K562 (cell line): ENCODE data around the gene BHLHE40. TPM values are rescaled to one million over a fixed set of nuclear protein-coding genes. Genes with fewer than 3 reads are reported as not detected.

Experiments
- ATF3 ChIP-seq, 2 experiments: fragments of 450-650 bp in 1 of 2; sonication (generic) in 1 of 2; formaldehyde crosslinking in 1 of 2; IDR thresholded peaks in 1 of 2; conservative IDR thresholded peaks in 1 of 2; 2 replicates each; pipeline versions ENCODE4 v1.6.1 to v1.8.1; 2016 to 2023; ENCODE audit warnings: mild to moderate bottlenecking in 2 of 2, moderate library complexity in 2 of 2, inconsistent platforms in 1 of 2, missing genetic modification reagents in 1 of 2
- BACH1 ChIP-seq: fragments of 200-800 bp; sonication (Bioruptor generic); IDR thresholded peaks from 2 replicates; pipeline ENCODE4 v1.6.1; 2016; ENCODE audit warnings: missing genetic modification characterization, missing compliant biosample characterization
- CBX3 ChIP-seq, 2 experiments: IDR thresholded peaks; 1 replicate in 1 of 2; 2 replicates in 1 of 2; pipeline ENCODE4 v1.6.1; 2012; ENCODE audit warnings: inconsistent platforms in 2 of 2, low read length in 2 of 2, borderline replicate concordance in 1 of 2, control low read depth in 1 of 2
- CBX5 ChIP-seq: IDR thresholded peaks from 2 replicates; pipeline ENCODE4 v1.6.1; 2014; ENCODE audit warnings: low read depth, borderline replicate concordance
- FOXP1 ChIP-seq: sonication (generic); formaldehyde crosslinking; IDR thresholded peaks from 2 replicates; pipeline ENCODE4 v1.8.0; 2022; ENCODE audit warnings: mild to moderate bottlenecking, missing genetic modification reagents
- GATAD2A ChIP-seq: fragments of 450-650 bp; IDR thresholded peaks from 2 replicates; pipeline ENCODE4 v1.6.1; 2017
- ID3 ChIP-seq, 2 experiments: fragments of 250-450 bp in 1 of 2; fragments of 450-650 bp in 1 of 2; sonication (Bioruptor Pico) in 1 of 2; IDR thresholded peaks; 2 replicates each; pipeline versions ENCODE4 v1.6.1 to v1.8.0; 2016 to 2021; ENCODE audit warnings: mild to moderate bottlenecking in 2 of 2, moderate library complexity in 2 of 2, missing compliant biosample characterization in 1 of 2, missing genetic modification characterization in 1 of 2
- KAT8 ChIP-seq: fragments of 450-650 bp; IDR thresholded peaks from 2 replicates; pipeline ENCODE4 v1.6.1; 2016; ENCODE audit warnings: low read depth, mild to moderate bottlenecking
- KDM1A ChIP-seq, 2 experiments: fragments of 450-650 bp; IDR thresholded peaks; 2 replicates each; pipeline ENCODE4 v1.6.1; 2016; ENCODE audit warnings: mild to moderate bottlenecking in 2 of 2
- MCM7 ChIP-seq, 2 experiments: fragments of 450-650 bp; IDR thresholded peaks; 2 replicates each; pipeline ENCODE4 v1.6.1; 2016 to 2018
- NBN ChIP-seq: fragments of 450-650 bp; IDR thresholded peaks from 2 replicates; pipeline ENCODE4 v1.6.1; 2016; ENCODE audit warnings: low read depth, mild to moderate bottlenecking
- NFE2L1 ChIP-seq: fragments of 450-650 bp; IDR thresholded peaks from 2 replicates; pipeline ENCODE4 v1.6.1; 2016; ENCODE audit warnings: missing genetic modification characterization, low read depth, mild to moderate bottlenecking, missing compliant biosample characterization, moderate library complexity, borderline replicate concordance
- NKRF ChIP-seq: fragments of 450-650 bp; IDR thresholded peaks from 2 replicates; pipeline ENCODE4 v1.6.1; 2016; ENCODE audit warnings: borderline replicate concordance
- RBBP5 ChIP-seq: fragments of 200-600 bp; sonication (generic); IDR thresholded peaks from 2 replicates; pipeline ENCODE4 v1.6.1; 2012; ENCODE audit warnings: borderline replicate concordance, mild to moderate bottlenecking, low read length, control low read depth, inconsistent platforms; ENCODE audit not compliant: insufficient read depth, poor library complexity, severe bottlenecking
- TRIM24 ChIP-seq, 2 experiments: fragments of 450-650 bp; IDR thresholded peaks; 2 replicates each; pipeline ENCODE4 v1.6.1; 2016
- TRIM28 ChIP-seq: fragments of 450-650 bp; IDR thresholded peaks from 2 replicates; pipeline ENCODE4 v1.6.1; 2017
- XRCC3 ChIP-seq: fragments of 450-650 bp; IDR thresholded peaks from 2 replicates; pipeline ENCODE4 v1.6.1; 2017; ENCODE audit warnings: mild to moderate bottlenecking, moderate library complexity
- ZKSCAN1 ChIP-seq: fragments of 150-350 bp; IDR thresholded peaks from 2 replicates; pipeline ENCODE4 v1.6.1; 2016; ENCODE audit warnings: low read depth, low read length
- ZNF146 ChIP-seq: IDR thresholded peaks from one replicate; pipeline ENCODE4 v1.6.1; 2018; ENCODE audit warnings: missing compliant biosample characterization; ENCODE audit not compliant: unreplicated experiment
- polyA plus RNA-seq, 8 experiments: library from polyadenylated mRNA; depleted of rRNA in 4 of 8; stranded (reverse) in 5 of 8; unstranded in 3 of 8; fragments of >200 nt; fragmentation: Nextera tagmentation in 2 of 8; fragmentation: Illumina TruSeq in 1 of 8; extraction: Ambion mirVana in 2 of 8; extraction: Trizol in 1 of 8; gene quantifications; 2 replicates each; pipeline versions ENCODE4 v1.2.1 to v1.2.3, GENCODE V29; 2011 to 2014; ENCODE audit warnings: inconsistent platforms in 1 of 8, missing spikeins in 1 of 8
- total RNA-seq, 7 experiments: library from RNA; depleted of rRNA in 6 of 7; stranded (reverse); fragments of >200 nt in 6 of 7; fragmentation: Illumina TruSeq in 2 of 7; extraction: Trizol in 2 of 7; gene quantifications; 2 replicates each; pipeline versions ENCODE4 v1.2.1 to v1.2.3, GENCODE V29; 2011 to 2021; ENCODE audit warnings: low replicate concordance in 1 of 7
- TF ChIP-seq, protein P1 (sequence below): fragments of 450-650 bp; IDR thresholded peaks from 2 replicates; pipeline ENCODE4 v1.6.1; 2018; ENCODE audit warnings: mild to moderate bottlenecking, low read depth; ENCODE audit not compliant: partially characterized antibody
- TF ChIP-seq, protein P2 (sequence below): sonication (generic); formaldehyde crosslinking; IDR thresholded peaks from 2 replicates; pipeline ENCODE4 v1.8.1; 2022; ENCODE audit warnings: missing genetic modification reagents

The BHLHE40 gene
- total and polyA plus RNA-seq, 9 of the 15 experiments (the other 6 are each of a cell fraction or from before 2014, with no cell fraction given) = 12.0 to 83.9 (median 31.4) TPM

- TF ChIP-seq, protein P1, sequence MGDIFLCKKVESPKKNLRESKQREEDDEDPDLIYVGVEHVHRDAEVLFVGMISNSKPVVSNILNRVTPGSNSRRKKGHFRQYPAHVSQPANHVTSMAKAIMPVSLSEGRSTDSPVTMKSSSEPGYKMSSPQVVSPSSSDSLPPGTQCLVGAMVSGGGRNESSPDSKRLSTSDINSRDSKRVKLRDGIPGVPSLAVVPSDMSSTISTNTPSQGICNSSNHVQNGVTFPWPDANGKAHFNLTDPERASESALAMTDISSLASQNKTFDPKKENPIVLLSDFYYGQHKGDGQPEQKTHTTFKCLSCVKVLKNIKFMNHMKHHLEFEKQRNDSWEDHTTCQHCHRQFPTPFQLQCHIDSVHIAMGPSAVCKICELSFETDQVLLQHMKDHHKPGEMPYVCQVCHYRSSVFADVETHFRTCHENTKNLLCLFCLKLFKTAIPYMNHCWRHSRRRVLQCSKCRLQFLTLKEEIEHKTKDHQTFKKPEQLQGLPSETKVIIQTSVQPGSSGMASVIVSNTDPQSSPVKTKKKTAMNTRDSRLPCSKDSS = peak; percentile 94
- TF ChIP-seq ZNF146 (peak; percentile 9), TRIM24 (IDR thresholded peaks at IDR 0.05) (peak; percentile 75 to 82), TRIM28 (peak; percentile 99), NBN (peak; percentile 36; the same call in 1 of the 2 replicates), FOXP1 (no peak), NKRF (0 out of 2 replicates have a peak, but pooled peaks have one; percentile 34), KDM1A (IDR thresholded peaks at IDR 0.05) (peak in 1 of 2 experiments; percentile 27; a peak in 1 of 4 replicates), MCM7 (IDR thresholded peaks at IDR 0.05) (0 out of 4 replicates have a peak, but pooled peaks of 1 of the 2 experiments have one; percentile 26), NFE2L1 (tag) (0 out of 2 replicates have a peak, but pooled peaks have one; percentile 1), ATF3 (IDR thresholded peaks at IDR 0.05) (no peak), ATF3 (CRISPR knock-in tag; conservative IDR thresholded peaks at IDR 0.05) (no peak), XRCC3 (peak; percentile 67; the same call in 1 of the 2 replicates), RBBP5 (no peak), BACH1 (tag) (no peak), ID3 (CRISPR knock-in tag; IDR thresholded peaks at IDR 0.05) (no peak), ID3 (tag; IDR thresholded peaks at IDR 0.05) (no peak), GATAD2A (no peak), CBX3 (IDR thresholded peaks at IDR 0.05; ENCODE audit: borderline replicate concordance in 1 of 2, low read length in 2 of 2) (peak in 1 of 2 experiments; percentile 97; a peak in 2 of 3 replicates), CBX5 (peak; percentile 84), KAT8 (peak; percentile 47; the same call in 1 of the 2 replicates), ZKSCAN1 (no peak)
- TF ChIP-seq, protein P2, sequence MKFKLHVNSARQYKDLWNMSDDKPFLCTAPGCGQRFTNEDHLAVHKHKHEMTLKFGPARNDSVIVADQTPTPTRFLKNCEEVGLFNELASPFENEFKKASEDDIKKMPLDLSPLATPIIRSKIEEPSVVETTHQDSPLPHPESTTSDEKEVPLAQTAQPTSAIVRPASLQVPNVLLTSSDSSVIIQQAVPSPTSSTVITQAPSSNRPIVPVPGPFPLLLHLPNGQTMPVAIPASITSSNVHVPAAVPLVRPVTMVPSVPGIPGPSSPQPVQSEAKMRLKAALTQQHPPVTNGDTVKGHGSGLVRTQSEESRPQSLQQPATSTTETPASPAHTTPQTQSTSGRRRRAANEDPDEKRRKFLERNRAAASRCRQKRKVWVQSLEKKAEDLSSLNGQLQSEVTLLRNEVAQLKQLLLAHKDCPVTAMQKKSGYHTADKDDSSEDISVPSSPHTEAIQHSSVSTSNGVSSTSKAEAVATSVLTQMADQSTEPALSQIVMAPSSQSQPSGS = no peak
Measured at GRCh38 chr3:4959180-4959579, 20.1 kb upstream of the BHLHE40 start (continued).
